Measurements from ENCODE around the gene RIF1. TPM values are rescaled to one million over a fixed set of nuclear protein-coding genes. Genes with fewer than 3 reads are reported as not detected.

Gene RIF1
- total RNA-seq, 1 donor from 2014 or later, result 51.1 TPM

DNA sequence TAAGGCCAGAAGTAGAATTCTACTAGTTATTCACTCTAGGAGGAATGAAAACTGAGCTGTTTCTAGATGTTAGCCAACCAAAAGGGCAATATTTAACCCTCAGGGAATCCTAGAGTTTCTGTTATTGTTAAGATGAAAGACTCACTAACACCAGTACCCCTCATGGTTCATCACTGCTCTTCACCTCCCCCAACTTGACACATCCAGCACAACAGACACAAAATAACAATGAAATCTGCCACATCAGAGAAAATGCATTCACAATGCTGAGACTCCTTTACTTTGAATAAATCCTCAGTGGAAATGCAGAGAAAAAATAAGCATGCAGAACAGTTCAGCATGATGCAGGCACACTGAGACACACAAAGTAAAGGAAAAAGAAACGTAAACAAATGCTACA, 111.3 kb downstream of the RIF1 start:
- DNase-seq (no peak), ATAC-seq (ENCODE audit: low read depth) (no peak)
- Mint-ChIP-seq H3K36me3 (ENCODE audit: low read depth) (no peaks in the 10 kb centered on the region), H3K4me3 (no peak overlapping the region), H3K9me3 (no peaks in the 10 kb centered on the region), H3K27ac (no peak overlapping the region), H3K4me1 (peaks cover 10% of the 10 kb centered on the region), H3K27me3 (no peaks in the 10 kb centered on the region)
- TF ChIP-seq, protein P1, sequence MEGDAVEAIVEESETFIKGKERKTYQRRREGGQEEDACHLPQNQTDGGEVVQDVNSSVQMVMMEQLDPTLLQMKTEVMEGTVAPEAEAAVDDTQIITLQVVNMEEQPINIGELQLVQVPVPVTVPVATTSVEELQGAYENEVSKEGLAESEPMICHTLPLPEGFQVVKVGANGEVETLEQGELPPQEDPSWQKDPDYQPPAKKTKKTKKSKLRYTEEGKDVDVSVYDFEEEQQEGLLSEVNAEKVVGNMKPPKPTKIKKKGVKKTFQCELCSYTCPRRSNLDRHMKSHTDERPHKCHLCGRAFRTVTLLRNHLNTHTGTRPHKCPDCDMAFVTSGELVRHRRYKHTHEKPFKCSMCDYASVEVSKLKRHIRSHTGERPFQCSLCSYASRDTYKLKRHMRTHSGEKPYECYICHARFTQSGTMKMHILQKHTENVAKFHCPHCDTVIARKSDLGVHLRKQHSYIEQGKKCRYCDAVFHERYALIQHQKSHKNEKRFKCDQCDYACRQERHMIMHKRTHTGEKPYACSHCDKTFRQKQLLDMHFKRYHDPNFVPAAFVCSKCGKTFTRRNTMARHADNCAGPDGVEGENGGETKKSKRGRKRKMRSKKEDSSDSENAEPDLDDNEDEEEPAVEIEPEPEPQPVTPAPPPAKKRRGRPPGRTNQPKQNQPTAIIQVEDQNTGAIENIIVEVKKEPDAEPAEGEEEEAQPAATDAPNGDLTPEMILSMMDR (IDR thresholded peaks at IDR 0.05), result no peak
- ChIA-PET POLR2A (no interaction called here), CTCF (no interaction called here)
- intact Hi-C loops (cut with micrococcal nuclease), result no loop called here

DNA sequence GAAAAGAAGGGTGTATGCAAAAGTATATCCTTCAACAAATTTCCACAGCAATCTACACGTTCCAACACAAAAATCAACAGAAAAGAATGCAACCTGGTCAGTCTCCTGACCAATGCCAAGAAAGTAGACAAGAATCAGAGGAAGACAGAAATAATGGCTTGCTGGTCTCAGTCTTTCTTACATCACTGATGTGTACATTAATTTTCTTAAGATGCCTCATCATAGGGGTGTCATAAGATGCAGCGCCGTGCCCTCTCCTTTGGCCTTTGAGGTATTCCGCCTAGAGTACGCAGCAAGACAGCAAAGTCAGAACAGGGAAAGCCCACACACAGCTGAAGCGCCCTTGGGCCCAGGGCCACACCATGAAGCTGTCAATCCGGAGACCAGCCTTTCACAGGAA, 112.9 kb downstream of the RIF1 start:
- intact Hi-C loops (cut with micrococcal nuclease), result no loop called here
- H3K36me3 Mint-ChIP-seq (ENCODE audit: low read depth), result no peaks in the 10 kb centered on the region
- CTCF ChIA-PET, result no interaction called here
- TF ChIP-seq, protein P1 (IDR thresholded peaks at IDR 0.05), result no peak
- DNase-seq (no peak), ATAC-seq (ENCODE audit: low read depth) (no peak)
- no peak overlapping the region for H3K4me3 Mint-ChIP-seq
- H3K27me3 Mint-ChIP-seq, result no peaks in the 10 kb centered on the region
- H3K4me1 Mint-ChIP-seq, result peaks cover 18% of the 10 kb centered on the region
- no peak overlapping the region for H3K27ac Mint-ChIP-seq
- POLR2A ChIA-PET, result no interaction called here
- no peaks in the 10 kb centered on the region for H3K9me3 Mint-ChIP-seq

DNA sequence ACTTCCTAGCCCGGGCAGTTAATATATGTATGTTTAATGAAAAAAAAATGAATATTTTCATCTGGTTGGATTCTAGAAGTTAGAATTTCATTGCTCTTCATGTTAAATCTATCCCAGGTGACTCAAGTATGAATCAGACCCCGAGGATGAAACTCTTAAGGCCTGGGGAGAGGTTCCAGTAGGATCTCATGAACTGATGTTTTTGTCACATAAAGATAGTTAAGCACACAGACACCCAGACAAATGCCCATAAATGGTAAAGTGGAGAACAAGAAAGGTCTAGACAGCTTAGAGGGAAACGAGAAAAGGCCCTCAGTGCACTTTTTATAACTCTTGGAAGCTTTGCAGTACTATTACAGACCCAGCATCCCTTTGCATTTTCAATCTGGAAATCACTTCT, 114.1 kb downstream of the RIF1 start:
- Mint-ChIP-seq H3K36me3 (ENCODE audit: low read depth) (no peaks in the 10 kb centered on the region), H3K27me3 (no peaks in the 10 kb centered on the region), H3K27ac (no peak overlapping the region), H3K4me3 (no peak overlapping the region), H3K9me3 (no peaks in the 10 kb centered on the region), H3K4me1 (peaks cover 18% of the 10 kb centered on the region)
- ATAC-seq (ENCODE audit: low read depth) (no peak), DNase-seq (no peak)
- POLR2A ChIA-PET, result no interaction called here
- TF ChIP-seq, protein P1 (IDR thresholded peaks at IDR 0.05), result no peak
- intact Hi-C loops (cut with micrococcal nuclease), result no loop called here
- CTCF ChIA-PET, result no interaction called here

DNA sequence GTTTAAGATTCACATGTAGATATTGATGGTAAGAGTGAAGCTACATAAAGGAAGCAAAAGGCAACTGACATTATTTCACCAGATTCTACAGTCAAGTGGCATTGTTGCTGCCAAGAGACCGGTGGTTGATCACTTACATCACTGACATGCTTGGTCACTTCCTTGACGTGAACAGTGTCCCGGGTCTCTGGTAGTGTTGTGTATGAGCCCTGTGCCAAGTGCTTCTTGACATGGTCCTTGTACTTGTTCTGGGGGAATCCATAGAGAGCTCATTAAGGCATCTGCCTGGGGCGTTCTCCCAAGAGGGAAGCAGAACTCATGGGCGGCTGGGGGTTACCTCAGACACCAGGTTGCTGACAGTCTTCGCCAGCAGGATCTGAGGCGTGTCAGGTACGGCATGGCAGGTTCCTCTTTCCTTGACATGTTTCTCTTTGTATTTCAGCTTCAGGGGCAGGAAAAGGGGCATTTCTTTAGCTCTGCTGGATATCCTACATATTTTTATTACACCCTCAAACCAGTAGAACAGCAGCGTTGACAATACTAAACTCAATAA, 116.2 kb downstream of the RIF1 start:
- Mint-ChIP-seq H3K27me3 (no peaks in the 10 kb centered on the region), H3K9me3 (no peaks in the 10 kb centered on the region), H3K36me3 (ENCODE audit: low read depth) (no peaks in the 10 kb centered on the region), H3K4me1 (peaks cover 18% of the 10 kb centered on the region), H3K27ac (peak overlapping the region; percentile 77), H3K4me3 (peak overlapping the region; percentile 70)
- ChIA-PET CTCF (no interaction called here), POLR2A (interaction anchor here (0.6 kb wide), 1 partner anchor 476 kb away, joined by 5 read pairs; no protein-coding TSS in a partner anchor)
- intact Hi-C loops (cut with micrococcal nuclease), result loop anchor here (5.0 kb wide), 2 partner anchors 39 to 246 kb away; no protein-coding TSS in a partner anchor
- TF ChIP-seq, protein P1 (IDR thresholded peaks at IDR 0.05), result no peak
- ATAC-seq (ENCODE audit: low read depth), result peak; percentile 92
- peak; percentile 32 for DNase-seq

DNA sequence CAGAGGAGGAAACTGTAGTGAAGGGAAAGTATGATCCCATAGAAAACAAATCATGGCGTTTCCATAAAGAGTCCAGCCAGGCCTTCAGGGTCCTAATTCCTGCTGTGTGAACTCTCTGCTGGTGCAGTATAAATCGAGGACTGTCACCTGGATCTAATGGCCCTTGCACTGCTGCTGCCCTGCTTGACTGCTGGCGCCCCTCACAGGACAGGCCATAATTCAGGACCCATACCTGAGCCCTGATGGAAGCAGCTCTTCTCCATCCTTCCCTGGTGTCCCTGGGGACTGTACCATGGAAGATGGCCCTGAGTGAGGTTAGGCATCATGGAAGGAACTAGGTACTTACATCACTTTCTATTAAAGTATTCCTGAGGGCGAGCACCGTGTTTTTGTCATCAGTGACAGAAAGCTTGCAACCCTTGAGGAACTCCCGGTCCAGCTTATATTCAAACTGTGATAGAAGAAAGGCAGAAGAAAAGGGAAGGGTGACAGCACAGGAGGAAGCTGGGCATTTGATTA, 116.9 kb downstream of the RIF1 start:
- CTCF ChIA-PET, result no interaction called here
- POLR2A ChIA-PET, result no interaction called here
- ATAC-seq (ENCODE audit: low read depth) (no peak), DNase-seq (no peak)
- no peaks in the 10 kb centered on the region for H3K36me3 Mint-ChIP-seq (ENCODE audit: low read depth)
- intact Hi-C loops (cut with micrococcal nuclease), result loop anchor here (5.0 kb wide), 2 partner anchors 39 to 246 kb away; no protein-coding TSS in a partner anchor
- TF ChIP-seq, protein P1 (IDR thresholded peaks at IDR 0.05), result no peak
- H3K4me3 Mint-ChIP-seq, result no peak overlapping the region
- no peaks in the 10 kb centered on the region for H3K27me3 Mint-ChIP-seq
- no peaks in the 10 kb centered on the region for H3K9me3 Mint-ChIP-seq
- no peak overlapping the region for H3K27ac Mint-ChIP-seq
- peaks cover 18% of the 10 kb centered on the region for H3K4me1 Mint-ChIP-seq

Other genes starting within 250 kb of the RIF1 start
- 4.8 and 5.0 TPM in 2 replicates for gene RBM43, start 148.0 kb upstream of the RIF1 start, total RNA-seq
- gene NMI, start 120.2 kb upstream of the RIF1 start, total RNA-seq, result 34.6 and 36.7 TPM in 2 replicates
- gene TNFAIP6, start 52.3 kb upstream of the RIF1 start, total RNA-seq, result 0.29 TPM in 1 of 2 replicates, not detected in the other

Data from activated B cell treated with CpG ODN at 0.5 μM for 24 hours (primary cell).